Muscle layer of colon (tissue), 2 donors: ENCODE data around the gene ABTB2.
"Not testable (repeated sequence)": the region's sequence is repeated elsewhere in the genome, so short reads cannot be mapped to it uniquely, and the experiment has no call there.

ENCODE experiments used
- H3K27ac ChIP-seq: one replicate; pipeline ENCODE4 v1.7.0; 2013; ENCODE audit warnings: low read depth, mild to moderate bottlenecking, low read length, moderate library complexity
- H3K27me3 ChIP-seq, 2 donors: one replicate each; pipeline ENCODE4 v1.7.0; 2013; ENCODE audit warnings: low read length in 2 of 2, mild to moderate bottlenecking in 2 of 2; ENCODE audit not compliant: insufficient read depth in 2 of 2, control insufficient read depth in 1 of 2
- H3K36me3 ChIP-seq: one replicate; pipeline ENCODE4 v1.7.0; 2013; ENCODE audit warnings: mild to moderate bottlenecking, low read length; ENCODE audit not compliant: insufficient read depth
- H3K4me1 ChIP-seq: one replicate; pipeline ENCODE4 v1.7.0; 2013; ENCODE audit warnings: mild to moderate bottlenecking, low read length; ENCODE audit not compliant: insufficient read depth
- H3K4me3 ChIP-seq, 2 donors: one replicate each; pipeline ENCODE4 v1.7.0; 2013; ENCODE audit warnings: low read length in 2 of 2, low read depth in 1 of 2, mild to moderate bottlenecking in 1 of 2, moderate library complexity in 1 of 2
- H3K9ac ChIP-seq: one replicate; pipeline ENCODE4 v1.7.0; 2013; ENCODE audit warnings: low read length
- H3K9me3 ChIP-seq: one replicate; pipeline ENCODE4 v1.7.0; 2013; ENCODE audit warnings: mild to moderate bottlenecking, low read length
- donor health status: abdominal sarcoma.
- donor health status: Adenocarcinoma of cecum.

Gene ABTB2

GRCh38 chr11:34184505-34185015 is 173.2 kb downstream of the ABTB2 start:
- Histone ChIP-seq H3K27me3 (no peaks in the 10 kb centered on the region), H3K9me3 (no peaks in the 10 kb centered on the region), H3K9ac (no peak overlapping the region), H3K4me1 (peaks cover 9% of the 10 kb centered on the region), H3K4me3 (no peak overlapping the region), H3K27ac (no peak overlapping the region), H3K36me3 (no peaks in the 10 kb centered on the region)

DNA sequence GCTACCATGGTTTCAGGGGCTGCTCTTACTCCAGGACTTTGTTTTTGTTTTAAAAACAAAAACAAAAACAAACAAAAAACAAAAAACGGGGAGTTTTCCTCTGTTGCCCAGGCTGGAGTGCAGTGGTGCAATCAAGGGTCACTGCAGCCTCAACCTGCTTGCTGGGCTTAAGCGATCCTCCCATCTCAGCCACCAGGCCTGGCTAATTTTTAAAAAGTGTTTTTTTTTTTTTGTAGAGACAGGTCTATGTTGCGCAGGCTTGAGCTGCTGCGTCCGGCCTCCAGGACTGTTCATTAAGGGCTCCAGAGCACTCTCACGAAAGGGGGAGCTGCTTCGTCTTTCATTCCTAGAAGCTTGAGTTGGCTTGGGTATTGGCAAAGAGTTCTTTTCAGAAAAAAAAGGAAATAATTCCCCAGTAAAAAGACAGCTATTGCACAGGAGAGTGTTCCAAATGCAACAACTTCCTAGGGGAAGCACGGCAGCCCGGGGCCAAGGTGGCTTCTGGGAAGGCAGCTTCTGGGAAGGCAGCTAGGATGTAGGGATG is 173.9 kb downstream of the ABTB2 start:
- H3K9me3 ChIP-seq: no peaks in the 10 kb centered on the region
- H3K27ac ChIP-seq: no peak overlapping the region
- H3K4me3 ChIP-seq: no peak overlapping the region

DNA sequence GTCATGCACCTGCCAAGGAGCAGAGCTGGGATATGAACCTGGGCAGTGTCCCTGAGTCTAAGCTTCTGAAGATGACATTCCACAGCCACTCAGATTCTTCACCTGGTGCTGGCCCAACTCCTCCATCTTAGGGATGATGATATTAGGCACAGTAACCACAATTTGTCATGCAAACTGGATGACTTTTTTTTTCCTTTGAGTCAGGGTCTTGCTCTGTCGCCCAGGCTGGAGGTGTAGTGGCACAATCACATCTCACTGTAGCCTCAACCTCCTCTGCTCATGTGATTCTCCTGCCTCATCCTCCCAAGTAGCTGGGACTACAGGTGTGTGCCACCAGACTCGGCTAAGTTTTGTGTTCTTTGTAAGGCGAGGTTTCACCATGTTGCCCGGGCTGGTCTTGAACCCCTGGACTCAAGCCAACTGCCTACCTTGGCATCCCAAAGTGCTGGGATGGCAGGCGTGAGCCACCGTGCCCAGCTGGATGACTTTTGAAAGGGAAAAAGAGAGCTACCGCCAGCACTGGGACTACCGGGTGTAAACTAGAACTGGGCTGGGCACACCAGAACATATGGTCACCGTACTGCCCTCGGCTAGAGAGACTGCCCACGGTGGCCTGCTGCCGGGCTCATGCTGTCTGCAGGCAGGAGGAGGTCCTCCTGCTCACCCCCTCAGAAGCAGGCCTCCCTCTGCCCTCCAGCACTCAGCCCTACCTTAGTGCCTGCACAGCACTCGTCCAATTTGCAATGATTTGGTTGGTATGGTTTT is 174.7 kb downstream of the ABTB2 start:
- H3K27ac ChIP-seq: no peak overlapping the region
- H3K9ac ChIP-seq: no peak overlapping the region
- H3K4me1 ChIP-seq: peaks cover 9% of the 10 kb centered on the region
- no peak overlapping the region for H3K4me3 ChIP-seq
- no peaks in the 10 kb centered on the region for H3K27me3 ChIP-seq
- no peaks in the 10 kb centered on the region for H3K36me3 ChIP-seq
- no peaks in the 10 kb centered on the region for H3K9me3 ChIP-seq

More for the DNA sequence above, 173.9 kb downstream of the ABTB2 start:
- no peaks in the 10 kb centered on the region for H3K36me3 ChIP-seq
- H3K27me3 ChIP-seq: no peaks in the 10 kb centered on the region
- peaks cover 9% of the 10 kb centered on the region for H3K4me1 ChIP-seq
- H3K9ac ChIP-seq: no peak overlapping the region

GRCh38 chr11:34182425-34182824 is 175.4 kb downstream of the ABTB2 start:
- Histone ChIP-seq H3K9me3 (no peaks in the 10 kb centered on the region), H3K9ac (no peak overlapping the region), H3K27ac (no peak overlapping the region), H3K36me3 (no peaks in the 10 kb centered on the region), H3K4me3 (no peak overlapping the region), H3K27me3 (no peaks in the 10 kb centered on the region), H3K4me1 (peaks cover 9% of the 10 kb centered on the region)

- Histone ChIP-seq H3K27ac (no peak overlapping the region), H3K9ac (no peak overlapping the region), H3K36me3 (no peaks in the 10 kb centered on the region), H3K9me3 (no peaks in the 10 kb centered on the region), H3K4me3 (no peak overlapping the region), H3K4me1 (peaks cover 9% of the 10 kb centered on the region), H3K27me3 (no peaks in the 10 kb centered on the region)
Measured at GRCh38 chr11:34181856-34182405, 175.9 kb downstream of the ABTB2 start.

DNA sequence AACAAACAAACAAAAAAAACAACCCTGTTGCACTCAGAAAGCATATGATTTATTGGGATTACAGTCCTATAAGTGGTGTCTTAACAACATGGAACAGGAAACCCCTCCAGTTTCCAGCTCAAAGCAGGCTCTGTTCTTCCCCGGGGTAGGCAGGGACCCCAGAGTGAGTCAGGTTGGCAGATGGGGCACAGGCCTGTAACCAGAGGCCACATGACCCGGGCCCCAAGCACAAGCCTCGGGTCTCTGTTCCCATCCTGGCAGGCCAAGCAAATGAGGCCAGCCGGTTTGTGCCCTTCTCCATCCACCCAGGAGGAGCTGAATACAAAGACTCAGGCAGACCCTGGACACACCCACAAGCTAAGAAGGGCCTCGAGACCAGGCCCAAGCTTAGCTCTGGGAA is 176.6 kb downstream of the ABTB2 start:
- Histone ChIP-seq H3K27me3 (no peaks in the 10 kb centered on the region), H3K9me3 (no peaks in the 10 kb centered on the region), H3K4me3 (no peak overlapping the region), H3K4me1 (peaks cover 9% of the 10 kb centered on the region), H3K27ac (no peak overlapping the region), H3K9ac (no peak overlapping the region), H3K36me3 (no peaks in the 10 kb centered on the region)

DNA sequence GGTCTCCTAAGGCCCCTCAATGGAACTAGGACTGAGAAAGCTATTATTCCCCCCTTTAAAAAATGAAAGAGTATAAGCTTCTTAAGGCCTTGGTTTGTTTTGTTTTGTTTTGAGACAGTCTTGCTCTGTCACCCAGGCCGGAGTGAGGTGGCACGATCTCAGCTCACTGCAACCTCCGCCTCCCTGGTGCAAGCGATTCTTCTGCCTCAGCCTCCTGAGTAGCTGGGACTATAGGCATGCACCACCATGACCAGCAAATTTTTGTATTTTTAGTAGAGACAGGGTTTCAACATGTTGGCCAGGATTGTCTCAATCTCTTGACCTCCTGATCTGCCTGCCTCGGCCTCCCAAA is 177.0 kb downstream of the ABTB2 start:
- H3K9me3 ChIP-seq, H3K36me3 ChIP-seq, H3K9ac ChIP-seq, H3K27ac ChIP-seq, H3K4me1 ChIP-seq, H3K27me3 ChIP-seq, H3K4me3 ChIP-seq: not testable (repeated sequence)

GRCh38 chr11:34180040-34180813 is 177.6 kb downstream of the ABTB2 start:
- H3K4me3 ChIP-seq: no peak overlapping the region
- H3K27ac ChIP-seq: no peak overlapping the region
- no peak overlapping the region for H3K9ac ChIP-seq
- H3K4me1 ChIP-seq: peaks cover 6% of the 10 kb centered on the region
- no peaks in the 10 kb centered on the region for H3K27me3 ChIP-seq
- no peaks in the 10 kb centered on the region for H3K9me3 ChIP-seq
- no peaks in the 10 kb centered on the region for H3K36me3 ChIP-seq

GRCh38 chr11:34179026-34179675 is 178.7 kb downstream of the ABTB2 start:
- Histone ChIP-seq H3K4me1 (peaks cover 11% of the 10 kb centered on the region), H3K36me3 (no peaks in the 10 kb centered on the region), H3K9ac (no peak overlapping the region), H3K27me3 (no peaks in the 10 kb centered on the region), H3K27ac (no peak overlapping the region), H3K9me3 (no peaks in the 10 kb centered on the region), H3K4me3 (no peak overlapping the region)

GRCh38 chr11:34178209-34178821 is 179.5 kb downstream of the ABTB2 start:
- Histone ChIP-seq H3K27me3 (no peaks in the 10 kb centered on the region), H3K9me3 (no peaks in the 10 kb centered on the region), H3K27ac (no peak overlapping the region), H3K4me3 (no peak overlapping the region), H3K9ac (no peak overlapping the region), H3K4me1 (peaks cover 11% of the 10 kb centered on the region), H3K36me3 (no peaks in the 10 kb centered on the region)
